Measurements from ENCODE around the gene GREM1. TPM values are rescaled to one million over a fixed set of nuclear protein-coding genes. Genes with fewer than 3 reads are reported as not detected.

GREM1 gene
- polyA plus RNA-seq, 1 of the 3 experiments (the other 2 are of a cell fraction), result 23.9 TPM

DNA sequence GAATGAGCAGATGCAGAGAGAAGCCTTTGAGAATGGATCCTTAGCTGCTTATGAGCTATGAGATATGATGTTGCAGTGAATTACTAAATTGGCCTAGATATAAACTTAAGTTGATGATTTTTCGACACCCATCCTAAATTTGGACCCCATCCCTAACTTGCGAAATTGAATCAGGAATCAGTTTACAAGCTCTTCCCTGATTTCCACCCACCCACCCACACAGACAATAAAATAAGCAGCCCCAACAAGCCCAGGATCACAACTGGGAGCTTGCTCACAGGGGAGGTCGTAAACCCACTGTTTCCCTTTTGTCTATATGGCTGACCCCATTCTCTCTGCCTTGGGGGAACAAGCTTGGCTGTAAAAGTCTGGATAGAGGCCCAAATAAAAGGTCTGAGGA lies 57.3 kb downstream of the GREM1 start:
- H3K9ac ChIP-seq, result peak overlapping the region; percentile 35; the same call in 1 of the 2 replicates
- H3K9me3 ChIP-seq, result peaks cover 5% of the 10 kb centered on the region; the same call in 1 of the 2 replicates
- H4K20me1 ChIP-seq (ENCODE audit: insufficient read depth), result no peaks in the 10 kb centered on the region
- no peaks in the 10 kb centered on the region for H3K9me2 ChIP-seq
- peak overlapping the region in 1 of 2 experiments; percentile 90; a peak in 2 of 4 replicates for H3K27ac ChIP-seq (ENCODE audit: low read depth in 2 of 2, low read length in 1 of 2)
- ChIA-PET CTCF (interaction anchor here (1.0 to 1.5 kb wide), 2 partner anchors 19 to 113 kb away, joined by 3 to 4 read pairs; no protein-coding TSS in a partner anchor), POLR2A (no interaction called here)
- peaks cover 0 to 14% of the 10 kb centered on the region in 2 experiments; a peak in 2 of 4 replicates for H3K4me1 ChIP-seq (ENCODE audit: control insufficient read depth in 1 of 2, insufficient read depth in 2 of 2, low read depth in 1 of 2, low read length in 1 of 2)
- H3F3A ChIP-seq (replicated peaks; ENCODE audit: insufficient read depth), result peaks cover 38% of the 10 kb centered on the region
- no peak overlapping the region for H2AFZ ChIP-seq (ENCODE audit: low read depth)
- peaks cover 10% of the 10 kb centered on the region; the same call in 1 of the 2 replicates for H3K79me2 ChIP-seq (ENCODE audit: insufficient read depth)
- H3K36me3 ChIP-seq (replicated peaks in 1 of 2; ENCODE audit: control insufficient read depth in 1 of 2, insufficient read depth in 2 of 2, low read length in 1 of 2), result peaks cover 44 to 78% of the 10 kb centered on the region in 2 experiments
- no peak overlapping the region for H3K4me2 ChIP-seq
- TF ChIP-seq, protein P1, sequence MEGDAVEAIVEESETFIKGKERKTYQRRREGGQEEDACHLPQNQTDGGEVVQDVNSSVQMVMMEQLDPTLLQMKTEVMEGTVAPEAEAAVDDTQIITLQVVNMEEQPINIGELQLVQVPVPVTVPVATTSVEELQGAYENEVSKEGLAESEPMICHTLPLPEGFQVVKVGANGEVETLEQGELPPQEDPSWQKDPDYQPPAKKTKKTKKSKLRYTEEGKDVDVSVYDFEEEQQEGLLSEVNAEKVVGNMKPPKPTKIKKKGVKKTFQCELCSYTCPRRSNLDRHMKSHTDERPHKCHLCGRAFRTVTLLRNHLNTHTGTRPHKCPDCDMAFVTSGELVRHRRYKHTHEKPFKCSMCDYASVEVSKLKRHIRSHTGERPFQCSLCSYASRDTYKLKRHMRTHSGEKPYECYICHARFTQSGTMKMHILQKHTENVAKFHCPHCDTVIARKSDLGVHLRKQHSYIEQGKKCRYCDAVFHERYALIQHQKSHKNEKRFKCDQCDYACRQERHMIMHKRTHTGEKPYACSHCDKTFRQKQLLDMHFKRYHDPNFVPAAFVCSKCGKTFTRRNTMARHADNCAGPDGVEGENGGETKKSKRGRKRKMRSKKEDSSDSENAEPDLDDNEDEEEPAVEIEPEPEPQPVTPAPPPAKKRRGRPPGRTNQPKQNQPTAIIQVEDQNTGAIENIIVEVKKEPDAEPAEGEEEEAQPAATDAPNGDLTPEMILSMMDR (IDR thresholded peaks at IDR 0.05), result no peak
- TF ChIP-seq, protein P2, sequence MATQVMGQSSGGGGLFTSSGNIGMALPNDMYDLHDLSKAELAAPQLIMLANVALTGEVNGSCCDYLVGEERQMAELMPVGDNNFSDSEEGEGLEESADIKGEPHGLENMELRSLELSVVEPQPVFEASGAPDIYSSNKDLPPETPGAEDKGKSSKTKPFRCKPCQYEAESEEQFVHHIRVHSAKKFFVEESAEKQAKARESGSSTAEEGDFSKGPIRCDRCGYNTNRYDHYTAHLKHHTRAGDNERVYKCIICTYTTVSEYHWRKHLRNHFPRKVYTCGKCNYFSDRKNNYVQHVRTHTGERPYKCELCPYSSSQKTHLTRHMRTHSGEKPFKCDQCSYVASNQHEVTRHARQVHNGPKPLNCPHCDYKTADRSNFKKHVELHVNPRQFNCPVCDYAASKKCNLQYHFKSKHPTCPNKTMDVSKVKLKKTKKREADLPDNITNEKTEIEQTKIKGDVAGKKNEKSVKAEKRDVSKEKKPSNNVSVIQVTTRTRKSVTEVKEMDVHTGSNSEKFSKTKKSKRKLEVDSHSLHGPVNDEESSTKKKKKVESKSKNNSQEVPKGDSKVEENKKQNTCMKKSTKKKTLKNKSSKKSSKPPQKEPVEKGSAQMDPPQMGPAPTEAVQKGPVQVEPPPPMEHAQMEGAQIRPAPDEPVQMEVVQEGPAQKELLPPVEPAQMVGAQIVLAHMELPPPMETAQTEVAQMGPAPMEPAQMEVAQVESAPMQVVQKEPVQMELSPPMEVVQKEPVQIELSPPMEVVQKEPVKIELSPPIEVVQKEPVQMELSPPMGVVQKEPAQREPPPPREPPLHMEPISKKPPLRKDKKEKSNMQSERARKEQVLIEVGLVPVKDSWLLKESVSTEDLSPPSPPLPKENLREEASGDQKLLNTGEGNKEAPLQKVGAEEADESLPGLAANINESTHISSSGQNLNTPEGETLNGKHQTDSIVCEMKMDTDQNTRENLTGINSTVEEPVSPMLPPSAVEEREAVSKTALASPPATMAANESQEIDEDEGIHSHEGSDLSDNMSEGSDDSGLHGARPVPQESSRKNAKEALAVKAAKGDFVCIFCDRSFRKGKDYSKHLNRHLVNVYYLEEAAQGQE (IDR thresholded peaks at IDR 0.05; ENCODE audit: low read depth, low read length), result no peak
- TF ChIP-seq NFIC (IDR thresholded peaks at IDR 0.05; ENCODE audit: borderline replicate concordance), result no peak
- TF ChIP-seq, protein P3, sequence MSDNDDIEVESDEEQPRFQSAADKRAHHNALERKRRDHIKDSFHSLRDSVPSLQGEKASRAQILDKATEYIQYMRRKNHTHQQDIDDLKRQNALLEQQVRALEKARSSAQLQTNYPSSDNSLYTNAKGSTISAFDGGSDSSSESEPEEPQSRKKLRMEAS (IDR thresholded peaks at IDR 0.05; ENCODE audit: low read depth), result no peak
- TF ChIP-seq TCF12 (IDR thresholded peaks at IDR 0.05), result no peak
- no peak for TF ChIP-seq RFX5 (IDR thresholded peaks at IDR 0.05; ENCODE audit: low read length)
- no peak for TF ChIP-seq POLR2AphosphoS5 (IDR thresholded peaks at IDR 0.05; ENCODE audit: low read depth, low read length)
- no peak for TF ChIP-seq NRF1 (IDR thresholded peaks at IDR 0.05; ENCODE audit: low read depth, low read length)
- TF ChIP-seq, protein P4, sequence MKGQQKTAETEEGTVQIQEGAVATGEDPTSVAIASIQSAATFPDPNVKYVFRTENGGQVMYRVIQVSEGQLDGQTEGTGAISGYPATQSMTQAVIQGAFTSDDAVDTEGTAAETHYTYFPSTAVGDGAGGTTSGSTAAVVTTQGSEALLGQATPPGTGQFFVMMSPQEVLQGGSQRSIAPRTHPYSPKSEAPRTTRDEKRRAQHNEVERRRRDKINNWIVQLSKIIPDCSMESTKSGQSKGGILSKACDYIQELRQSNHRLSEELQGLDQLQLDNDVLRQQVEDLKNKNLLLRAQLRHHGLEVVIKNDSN (IDR thresholded peaks at IDR 0.05; ENCODE audit: borderline replicate concordance, low read depth), result no peak
- TF ChIP-seq YY1 (IDR thresholded peaks at IDR 0.05; ENCODE audit: low read depth), result no peak
- no peak for TF ChIP-seq EP300 (IDR thresholded peaks at IDR 0.05; ENCODE audit: borderline replicate concordance in 1 of 2, low read depth in 1 of 2, low read length in 1 of 2)
- no peak for TF ChIP-seq EZH2phosphoT487 (IDR thresholded peaks at IDR 0.05; ENCODE audit: borderline replicate concordance, low read depth)
- TF ChIP-seq CHD2 (IDR thresholded peaks at IDR 0.05; ENCODE audit: low read length, partially characterized antibody), result no peak
- no peak for TF ChIP-seq JUND (IDR thresholded peaks at IDR 0.05)
- no peak for DNase-seq
- no peak overlapping the region for H3K4me3 ChIP-seq (ENCODE audit: low read depth in 2 of 2, low read length in 1 of 2)
- WGBS (ENCODE audit: low lambda C conversion rate), result 70% methylated on average over 3 of the region's 3 CpGs
- H3K27me3 ChIP-seq (ENCODE audit: insufficient read depth), result no peaks in the 10 kb centered on the region

Measured in SK-N-SH (cell line).